ENCODE data around the gene C1orf115.
"Not testable (repeated sequence)": the region's sequence is repeated elsewhere in the genome, so short reads cannot be mapped to it uniquely, and the experiment has no call there.

Gene C1orf115

GRCh38 chr1:220690140-220691052 lies at the start of gene C1orf115:
TSS of gene C1orf115 (plus strand) at chr1:220690363. CDS start at chr1:220690403, 40 bp downstream.
- peak; percentile 82 for DNase-seq (ENCODE audit: low spot score)

- no peak for DNase-seq (ENCODE audit: low spot score)
These were observed 47.9 kb upstream of the C1orf115 start for GRCh38 chr1:220642285-220642684.

GRCh38 chr1:220652995-220653394 lies 37.2 kb upstream of the C1orf115 start:
- DNase-seq (ENCODE audit: low spot score) = no peak

GRCh38 chr1:220655509-220655908 lies 34.7 kb upstream of the C1orf115 start:
- no peak for DNase-seq (ENCODE audit: low spot score)

- no peak for DNase-seq (ENCODE audit: low spot score)
These were observed 34.0 kb upstream of the C1orf115 start for GRCh38 chr1:220655961-220656740.

- no peak for DNase-seq (ENCODE audit: low spot score)
These were observed 23.8 kb upstream of the C1orf115 start for GRCh38 chr1:220666349-220666748.

- DNase-seq (ENCODE audit: low spot score) = no peak
These were observed 21.2 kb upstream of the C1orf115 start for GRCh38 chr1:220669005-220669404.

GRCh38 chr1:220670365-220670764 lies 19.8 kb upstream of the C1orf115 start:
- no peak for DNase-seq (ENCODE audit: low spot score)

- DNase-seq (ENCODE audit: low spot score) = no peak
These were observed 16.2 kb upstream of the C1orf115 start for GRCh38 chr1:220673921-220674320.

GRCh38 chr1:220677251-220677650 lies 12.9 kb upstream of the C1orf115 start:
- no peak for DNase-seq (ENCODE audit: low spot score)

- DNase-seq (ENCODE audit: low spot score) = peak; percentile 41
These were observed 10.0 kb upstream of the C1orf115 start for GRCh38 chr1:220680085-220680687.

GRCh38 chr1:220681220-220681880 lies 8.8 kb upstream of the C1orf115 start:
- DNase-seq (ENCODE audit: low spot score) = no peak

- DNase-seq (ENCODE audit: low spot score) = no peak
These were observed 7.1 kb upstream of the C1orf115 start for GRCh38 chr1:220682901-220683576.

GRCh38 chr1:220683716-220684115 lies 6.4 kb upstream of the C1orf115 start:
- DNase-seq (ENCODE audit: low spot score) = not testable (repeated sequence)

GRCh38 chr1:220684890-220685289 lies 5.3 kb upstream of the C1orf115 start:
- DNase-seq (ENCODE audit: low spot score) = no peak

GRCh38 chr1:220685879-220686278 lies 4.3 kb upstream of the C1orf115 start:
- no peak for DNase-seq (ENCODE audit: low spot score)

- no peak for DNase-seq (ENCODE audit: low spot score)
These were observed 2.4 kb upstream of the C1orf115 start for GRCh38 chr1:220687809-220688208.

- no peak for DNase-seq (ENCODE audit: low spot score)
These were observed 497 bp upstream of the C1orf115 start for GRCh38 chr1:220689666-220690065.

- DNase-seq (ENCODE audit: low spot score) = no peak
These were observed 1.0 kb downstream of the C1orf115 start for GRCh38 chr1:220691053-220691684.

- no peak for DNase-seq (ENCODE audit: low spot score)
These were observed 2.5 kb downstream of the C1orf115 start for GRCh38 chr1:220692436-220693228.
